T-helper 9 cell (primary cell): ENCODE data around the gene NKPD1.
"Not testable (repeated sequence)": the region's sequence is repeated elsewhere in the genome, so short reads cannot be mapped to it uniquely, and the experiment has no call there.

Experiments
- DNase-seq: peaks from one replicate; pipeline ENCODE4 v3.0.0-alpha.2; 2020

Gene NKPD1

DNA sequence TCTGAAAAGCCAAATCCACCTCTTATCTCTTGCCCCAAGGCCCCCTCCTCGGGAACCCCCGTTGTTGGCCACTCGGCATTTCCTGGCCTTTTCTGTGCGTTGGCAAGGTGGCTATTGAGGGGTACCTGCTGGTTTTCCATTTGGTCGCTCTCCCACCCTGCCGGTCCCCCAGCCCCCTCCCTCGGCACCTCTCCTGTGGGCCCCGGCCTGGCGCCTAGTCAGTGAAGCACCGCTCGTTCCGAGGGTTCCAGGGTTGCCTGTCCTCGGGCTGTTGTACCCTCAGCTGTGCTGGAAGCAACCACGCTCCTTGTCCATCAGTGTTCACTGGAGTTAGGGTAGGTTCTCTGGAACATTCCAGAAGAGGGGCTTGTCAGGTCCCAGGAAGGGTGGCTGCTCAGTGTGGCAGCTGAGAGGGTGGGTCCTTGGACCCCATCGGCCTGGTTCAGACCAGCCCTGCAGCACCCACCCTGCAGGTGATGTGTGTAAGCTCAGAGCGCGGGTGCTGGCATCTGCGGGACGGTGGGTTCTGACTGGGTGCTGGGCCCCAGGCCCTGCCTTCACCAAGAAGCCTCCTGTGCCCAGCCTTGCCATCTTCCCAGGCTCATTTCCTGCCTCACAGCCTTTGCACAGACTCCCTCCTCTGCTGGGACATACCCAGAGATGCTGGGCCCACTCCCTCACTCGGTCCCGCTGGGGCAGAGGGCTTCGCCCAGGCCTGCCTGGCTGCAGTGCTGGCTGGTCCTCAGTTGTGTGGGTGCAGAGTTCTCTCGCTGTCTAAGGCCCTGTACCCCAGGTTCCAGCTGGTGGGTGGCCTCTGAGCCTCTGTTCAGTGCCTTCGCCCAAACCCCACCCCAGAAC lies 21.3 kb downstream of the NKPD1 start:
- DNase-seq, result no peak

DNA sequence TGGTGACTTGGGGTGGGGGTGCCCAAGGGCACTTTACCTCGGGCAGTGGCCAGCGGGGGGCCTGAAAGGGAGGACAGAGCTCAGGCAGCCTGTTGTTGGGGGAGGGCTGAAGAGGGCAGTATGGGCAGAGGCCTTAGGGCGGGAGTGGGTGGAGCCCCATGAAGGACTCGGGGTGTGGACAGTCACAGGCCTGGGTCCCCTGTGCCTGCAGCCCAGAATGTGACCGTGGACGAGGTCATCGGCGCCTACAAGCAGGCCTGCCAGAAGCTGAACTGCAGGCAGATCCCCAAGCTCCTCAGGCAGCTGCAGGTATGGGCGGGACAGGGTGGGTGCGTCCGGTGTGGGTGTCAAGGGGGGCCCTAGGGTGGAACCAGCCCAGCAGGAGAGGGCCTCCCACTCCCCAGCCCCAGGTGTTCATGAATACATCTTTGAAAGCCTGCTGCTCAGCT lies 22.5 kb downstream of the NKPD1 start:
- DNase-seq, result no peak

DNA sequence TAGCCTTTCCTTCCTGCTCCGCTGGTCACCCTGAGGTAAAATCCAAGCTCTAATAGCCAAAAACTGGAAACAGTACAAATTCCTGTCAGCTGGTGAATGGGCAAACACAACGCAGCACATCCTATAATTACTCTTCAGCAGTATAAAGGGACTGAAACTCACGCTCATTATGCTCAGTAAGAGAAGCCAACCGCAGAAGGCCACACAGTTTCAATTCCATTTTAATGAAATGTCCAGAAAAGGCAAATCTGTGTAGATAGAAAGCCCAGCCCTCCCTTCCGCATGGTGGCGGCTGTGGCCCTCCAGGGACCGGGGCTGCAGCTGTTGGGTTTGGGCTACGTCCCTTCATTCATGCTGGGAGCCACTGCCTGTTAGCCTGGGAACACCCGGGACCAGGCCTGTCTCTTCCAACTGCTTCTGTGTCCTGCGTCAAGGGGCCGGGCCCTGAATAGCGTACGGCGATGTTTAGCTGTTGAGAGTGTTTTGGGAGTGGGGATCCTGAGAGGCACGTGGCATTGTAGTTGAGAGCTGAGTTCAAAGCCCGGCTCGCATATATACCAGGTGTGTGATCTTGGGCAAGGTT lies 23.5 kb downstream of the NKPD1 start:
- no peak for DNase-seq

DNA sequence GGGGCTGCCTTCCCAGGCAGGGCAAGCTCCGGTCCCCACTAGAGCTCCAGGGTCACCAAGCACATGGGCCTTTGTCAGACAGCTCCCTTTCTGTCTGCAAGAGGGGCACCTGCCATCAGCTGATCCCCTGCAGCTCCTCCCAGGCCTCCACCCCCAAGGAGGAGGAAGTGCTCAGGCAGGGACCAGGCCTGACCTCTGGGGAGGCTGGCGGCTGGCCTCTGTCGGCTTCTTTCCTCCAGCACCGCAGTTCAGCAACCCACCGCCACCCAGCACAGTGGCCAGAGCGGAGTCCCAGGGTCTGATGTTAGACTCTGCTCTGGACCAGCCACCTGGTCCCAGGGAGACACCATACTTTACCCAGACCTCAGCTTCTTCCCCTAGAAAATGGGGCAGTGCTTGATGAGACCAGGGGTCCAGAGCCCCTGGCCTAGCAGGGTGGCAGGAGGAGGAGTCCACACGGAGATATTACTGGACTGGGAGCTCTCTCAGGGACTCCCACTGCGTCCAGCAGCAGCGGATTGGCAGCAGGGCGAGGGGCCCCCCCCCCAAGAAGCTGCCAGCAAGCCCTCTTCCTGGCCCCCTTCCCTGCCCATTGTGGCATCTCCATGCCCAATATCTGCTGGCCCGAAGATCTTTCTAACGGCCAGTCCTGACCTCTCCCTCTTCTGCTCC lies 24.1 kb downstream of the NKPD1 start:
- no peak for DNase-seq

- DNase-seq, result no peak
Measured at GRCh38 chr19:45135176-45135885, 25.5 kb downstream of the NKPD1 start.

GRCh38 chr19:45133661-45134060 lies 27.1 kb downstream of the NKPD1 start:
- no peak for DNase-seq

DNA sequence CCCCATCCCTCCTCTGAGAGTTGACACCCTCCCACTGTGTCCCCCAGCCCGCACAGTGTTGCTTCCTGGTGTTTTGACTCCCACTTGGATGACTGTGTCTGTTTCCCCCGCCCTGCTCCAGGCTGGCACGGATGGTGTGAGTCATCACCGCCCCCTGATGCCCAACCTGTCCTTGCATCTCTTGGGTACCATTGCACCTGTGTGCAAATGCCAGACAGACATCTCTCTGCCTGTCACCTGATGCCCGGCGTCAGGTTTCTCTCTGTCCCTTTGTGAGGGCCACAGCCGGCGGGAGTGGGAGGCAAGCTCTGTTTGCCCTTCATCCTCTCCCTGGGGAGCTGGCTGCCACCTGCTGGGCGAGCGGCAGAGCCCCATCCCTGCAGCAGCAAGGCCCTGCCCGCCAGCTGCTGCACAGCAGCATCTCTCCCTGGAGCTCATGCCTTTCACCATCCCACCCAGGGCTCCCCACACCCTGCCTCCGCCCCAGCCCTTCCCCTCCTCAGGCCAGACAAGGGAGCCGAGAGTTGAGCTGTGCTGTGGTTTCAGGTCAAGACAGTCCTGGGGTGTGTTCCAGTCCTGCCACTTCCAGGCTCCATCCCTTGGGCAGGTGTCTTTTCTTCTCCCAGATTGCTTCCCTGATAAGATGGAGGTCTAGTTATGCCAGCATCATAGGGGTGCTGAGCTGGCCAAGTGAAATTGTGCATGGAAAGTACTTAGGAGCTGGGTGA lies 29.7 kb downstream of the NKPD1 start:
- DNase-seq, result no peak

- no peak for DNase-seq
Measured at GRCh38 chr19:45130236-45130635, 30.5 kb downstream of the NKPD1 start.

GRCh38 chr19:45128806-45129205 lies 32.0 kb downstream of the NKPD1 start:
- DNase-seq, result no peak

DNA sequence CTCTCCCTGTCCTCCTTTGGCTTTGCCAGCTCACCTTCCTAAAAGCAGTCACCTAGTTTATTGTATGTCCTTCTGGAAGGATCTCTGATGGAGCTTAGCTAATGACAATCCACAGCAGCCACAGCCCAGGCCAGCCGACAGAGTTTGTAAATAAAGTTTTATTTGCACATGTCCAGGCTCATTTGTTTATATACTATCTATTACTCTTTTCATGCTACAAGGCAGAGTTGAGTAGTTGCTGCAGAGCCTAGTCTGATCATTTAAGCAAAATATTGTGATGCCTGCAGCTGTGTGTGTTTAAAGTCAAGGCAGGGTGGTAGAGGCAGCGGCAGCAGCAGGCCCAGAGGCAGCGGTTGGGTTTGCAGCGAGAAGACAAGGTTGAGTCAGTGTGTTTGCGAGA lies 32.6 kb downstream of the NKPD1 start:
- no peak for DNase-seq

- no peak for DNase-seq
Measured at GRCh38 chr19:45126654-45127053, 34.1 kb downstream of the NKPD1 start.

- peak; percentile 48 for DNase-seq
Measured at GRCh38 chr19:45125975-45126493, 34.7 kb downstream of the NKPD1 start.

DNA sequence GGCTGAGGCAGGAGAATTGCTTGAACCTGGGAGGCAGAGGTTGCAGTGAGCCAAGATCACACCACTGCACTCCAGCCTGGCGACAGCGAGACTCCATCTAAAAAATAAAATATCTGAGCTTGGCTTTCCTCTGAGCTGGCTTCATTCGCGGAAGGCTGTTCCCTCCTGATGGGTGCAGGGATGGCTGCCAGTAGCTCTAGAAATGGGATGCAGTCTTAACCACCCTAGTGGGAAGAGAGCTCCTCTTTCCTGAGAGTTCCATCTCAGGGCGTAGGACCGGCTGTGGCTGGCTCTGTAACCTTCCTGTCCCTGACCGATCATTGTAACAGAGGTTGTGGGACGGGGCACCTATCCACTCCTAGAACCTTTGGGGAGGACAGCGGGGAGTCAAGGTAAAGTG lies 35.4 kb downstream of the NKPD1 start:
- DNase-seq, result no peak

DNA sequence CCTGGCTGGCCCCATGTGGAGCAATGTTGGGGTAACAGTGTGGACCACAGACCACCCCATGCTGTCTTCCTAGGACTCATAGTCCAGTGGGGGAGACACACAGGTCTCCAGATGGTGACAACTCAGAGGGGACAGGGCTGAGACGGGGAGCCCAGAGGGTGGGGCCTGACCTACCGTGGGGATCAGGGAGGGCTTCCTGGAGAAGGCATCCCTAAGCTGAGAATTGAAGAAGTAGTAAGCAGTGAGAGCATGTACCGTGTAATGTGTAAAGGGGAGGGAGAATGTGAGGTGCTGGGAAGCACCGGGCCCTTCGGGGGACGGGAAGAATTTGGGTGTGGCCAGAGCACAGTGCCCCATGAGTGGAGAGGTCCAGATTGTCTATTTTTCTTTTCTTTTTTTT lies 36.8 kb downstream of the NKPD1 start:
- DNase-seq, result no peak

DNA sequence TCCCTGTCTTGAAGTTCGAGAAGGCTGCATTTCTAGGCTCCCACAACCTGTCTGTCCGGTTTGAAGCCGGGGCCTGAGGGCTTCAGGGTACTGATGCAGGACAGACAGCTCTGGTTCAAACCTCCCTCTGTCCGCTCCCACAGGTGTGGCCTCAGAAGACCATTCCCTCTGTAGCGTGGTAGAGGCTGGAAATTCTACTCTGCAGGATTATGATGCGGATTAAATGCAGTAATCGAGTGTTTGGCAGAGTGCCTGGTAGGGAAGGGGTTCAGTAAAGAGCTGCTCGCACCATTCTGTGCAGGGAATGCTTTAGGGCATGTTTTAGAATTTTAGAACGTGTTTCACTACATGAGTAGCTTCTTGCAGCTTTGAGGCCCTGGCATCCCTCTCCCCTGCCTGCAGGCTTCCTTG lies 37.3 kb downstream of the NKPD1 start:
- no peak for DNase-seq

- no peak for DNase-seq
Measured at GRCh38 chr19:45122832-45123231, 38.0 kb downstream of the NKPD1 start.

DNA sequence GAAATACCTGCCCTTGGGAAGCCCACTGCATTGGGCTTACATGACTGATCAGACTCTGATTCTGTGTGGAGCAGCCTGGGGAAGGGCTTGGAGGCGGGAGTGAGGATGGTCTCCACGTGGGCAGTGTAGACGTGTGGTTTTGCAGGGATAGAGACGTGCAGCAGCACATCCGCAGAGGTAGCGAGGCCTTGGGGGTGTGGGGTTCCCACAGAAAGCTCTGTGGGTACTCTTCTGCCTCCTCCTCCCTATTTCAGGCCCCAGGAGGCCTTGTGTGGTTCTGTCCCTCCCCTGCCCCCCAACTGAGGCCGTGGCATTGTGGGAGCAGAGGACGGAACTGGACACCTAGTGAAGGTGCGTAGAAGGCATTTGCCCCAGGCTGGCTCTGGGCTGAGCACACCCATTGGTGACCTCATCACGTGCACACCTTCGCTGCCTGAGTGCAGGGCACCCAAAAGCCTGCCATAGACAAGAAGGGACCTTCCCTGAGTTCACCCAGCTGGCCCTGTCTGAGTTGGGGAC lies 38.9 kb downstream of the NKPD1 start:
- no peak for DNase-seq

GRCh38 chr19:45119582-45119981 lies 41.2 kb downstream of the NKPD1 start:
- DNase-seq, result no peak

- not testable (repeated sequence) for DNase-seq
Measured at GRCh38 chr19:45118591-45119355, 42.0 kb downstream of the NKPD1 start.

DNA sequence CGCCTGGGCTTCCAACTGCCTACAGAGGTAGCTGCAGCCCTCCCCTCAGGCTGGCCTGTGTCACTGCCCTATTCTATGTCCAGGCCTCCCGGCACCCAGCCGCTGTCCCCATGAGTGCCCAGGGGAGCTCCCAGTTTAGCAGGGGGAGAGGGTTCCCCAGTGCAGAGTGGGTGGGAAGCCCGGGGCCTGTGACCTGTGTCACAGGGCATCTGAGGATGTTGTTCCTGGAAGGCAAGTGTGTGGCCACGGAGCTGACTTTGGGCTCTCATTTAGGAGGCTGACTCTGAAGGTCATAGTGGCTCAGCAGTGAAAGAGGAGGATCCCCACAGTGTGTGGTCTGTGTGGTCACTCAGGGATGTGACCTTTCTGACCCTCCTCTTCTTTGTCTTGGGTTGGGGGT lies 42.7 kb downstream of the NKPD1 start:
- DNase-seq, result no peak

DNA sequence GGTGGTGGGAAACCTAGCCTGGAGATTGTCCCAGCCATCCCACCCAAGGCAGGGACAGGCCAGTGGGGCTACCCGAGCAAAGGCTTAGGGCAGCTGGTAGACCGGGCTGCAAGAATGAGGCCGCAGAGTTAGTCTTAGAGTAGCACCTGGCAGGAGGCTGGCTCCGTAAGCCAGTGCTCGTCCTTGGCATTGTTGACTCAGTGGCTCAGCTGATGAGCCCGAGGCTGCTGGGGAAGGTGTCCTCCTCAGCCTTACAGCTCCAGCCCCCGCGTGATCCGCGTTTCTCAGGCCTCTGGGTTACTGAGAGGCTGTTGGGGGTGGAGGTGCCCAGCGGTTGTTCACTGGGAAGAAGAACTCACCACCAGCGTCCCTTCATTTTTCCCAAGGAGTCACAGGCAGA lies 43.1 kb downstream of the NKPD1 start:
- no peak for DNase-seq
